NT2/D1 (cell line): ENCODE results near the gene SDK2.

ENCODE experiments used
- SUZ12 ChIP-seq: IDR thresholded peaks from 2 replicates; pipeline ENCODE4 v1.6.1; 2011; ENCODE audit not compliant: insufficient read length, insufficient read depth; ENCODE audit errors: extremely low read depth
- YY1 ChIP-seq: IDR thresholded peaks from 2 replicates; pipeline ENCODE4 v1.6.1; 2011; ENCODE audit not compliant: insufficient read length, insufficient read depth

DNA sequence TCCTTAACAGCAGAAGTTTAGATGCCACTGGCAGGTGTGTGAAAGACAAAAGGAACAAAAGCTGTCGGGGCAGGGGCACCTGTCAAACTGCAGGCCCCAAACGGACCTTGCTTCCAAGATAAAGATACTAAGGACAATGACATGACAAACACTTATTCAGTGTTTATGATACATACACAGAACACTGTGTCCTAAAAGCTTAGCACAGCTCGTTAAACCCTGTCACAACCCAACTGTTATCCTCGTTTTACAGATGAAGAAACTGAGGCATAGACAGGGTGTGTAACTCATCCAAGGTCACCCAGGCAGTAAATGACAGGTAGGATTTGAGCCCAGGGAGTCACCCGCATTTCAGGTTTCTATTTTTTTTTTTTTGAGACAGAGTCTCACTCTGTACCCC, 9.6 kb downstream of the SDK2 start:
- no peak for TF ChIP-seq YY1
- TF ChIP-seq SUZ12 = no peak
